AML-193 (cell line): Measurements from ENCODE around the gene ASB13.

ENCODE experiments used
- DNase-seq, 2 experiments: peaks; one replicate each; lab custom pipeline; 2025; lab: John Stamatoyannopoulos, UW

ASB13 gene

GRCh38 chr10:5589011-5589660 lies 77.3 kb downstream of the ASB13 start:
- DNase-seq = no peak
